SK-N-SH treated with all-trans-retinoic acid at 6 μM for 48 hours (cell line): ENCODE measurements around the gene KNSTRN.

ENCODE experiments used
- ARNTL ChIP-seq: fragments of 450-650 bp; formaldehyde crosslinking; IDR thresholded peaks from 2 replicates; pipeline ENCODE4 v1.5.0; 2020; ENCODE audit warnings: low read depth, mild to moderate bottlenecking, moderate library complexity, borderline replicate concordance
- ESRRG ChIP-seq: fragments of 250-450 bp; sonication (Bioruptor Pico); IDR thresholded peaks from 2 replicates; pipeline ENCODE4 v1.6.1; 2021; ENCODE audit warnings: mild to moderate bottlenecking
- OSR1 ChIP-seq: fragments of 250-450 bp; sonication (Bioruptor Pico); IDR thresholded peaks from 2 replicates; pipeline ENCODE4 v1.8.0; 2022; ENCODE audit warnings: moderate library complexity, mild to moderate bottlenecking, inconsistent platforms
- PATZ1 ChIP-seq: fragments of 250-450 bp; sonication (Bioruptor Pico); IDR thresholded peaks from 2 replicates; pipeline ENCODE4 v1.8.0; 2020; ENCODE audit warnings: mild to moderate bottlenecking, moderate library complexity, borderline replicate concordance
- SNAI2 ChIP-seq: fragments of 250-450 bp; sonication (Bioruptor Pico); IDR thresholded peaks from 2 replicates; pipeline ENCODE4 v1.5.0; 2020; ENCODE audit warnings: mild to moderate bottlenecking, moderate library complexity
- TSHZ2 ChIP-seq: fragments of 250-450 bp; sonication (Bioruptor Pico); IDR thresholded peaks from 2 replicates; pipeline ENCODE4 v1.5.0; 2020; ENCODE audit warnings: mild to moderate bottlenecking, moderate library complexity

GRCh38 chr15:40420071-40420713, 37.7 kb downstream of the KNSTRN start:
- TF ChIP-seq PATZ1 (CRISPR knock-in tag) (no peak), ESRRG (no peak), OSR1 (CRISPR knock-in tag) (no peak), ARNTL (CRISPR knock-in tag) (no peak), TSHZ2 (CRISPR knock-in tag) (no peak), SNAI2 (no peak)
